ENCODE data around the gene NEUROG3.

GRCh38 chr10:69533658-69534057 is 39.6 kb downstream of the NEUROG3 start:
- no peak for TF ChIP-seq CTCF (IDR thresholded peaks at IDR 0.05 in 4 of 5, conservative IDR thresholded peaks at IDR 0.05 in 1 of 5)
- TF ChIP-seq POLR2A (IDR thresholded peaks at IDR 0.05) = no peak
